Activated CD4-positive, alpha-beta T cell treated with anti-CD3 and anti-CD28 coated beads, Interleukin-2, Interleukin-4, amounts not matched to agents 100 ng/mL and 50 ng/mL, durations not matched to agents 16 hours and 8 hours (primary cell): Measurements from ENCODE around the gene USP32.

Experiments used
- DNase-seq: peaks from one replicate; pipeline ENCODE4 v3.0.0-alpha.2; 2020; ENCODE audit warnings: low spot score

Gene USP32

GRCh38 chr17:60174035-60174434, 217.9 kb downstream of the USP32 start:
- DNase-seq: no peak

GRCh38 chr17:60173304-60173819, 218.6 kb downstream of the USP32 start:
- no peak for DNase-seq

- DNase-seq: no peak
Observed at GRCh38 chr17:60171753-60172079, 220.2 kb downstream of the USP32 start.

GRCh38 chr17:60170835-60171752, 220.8 kb downstream of the USP32 start:
- DNase-seq: no peak

DNA sequence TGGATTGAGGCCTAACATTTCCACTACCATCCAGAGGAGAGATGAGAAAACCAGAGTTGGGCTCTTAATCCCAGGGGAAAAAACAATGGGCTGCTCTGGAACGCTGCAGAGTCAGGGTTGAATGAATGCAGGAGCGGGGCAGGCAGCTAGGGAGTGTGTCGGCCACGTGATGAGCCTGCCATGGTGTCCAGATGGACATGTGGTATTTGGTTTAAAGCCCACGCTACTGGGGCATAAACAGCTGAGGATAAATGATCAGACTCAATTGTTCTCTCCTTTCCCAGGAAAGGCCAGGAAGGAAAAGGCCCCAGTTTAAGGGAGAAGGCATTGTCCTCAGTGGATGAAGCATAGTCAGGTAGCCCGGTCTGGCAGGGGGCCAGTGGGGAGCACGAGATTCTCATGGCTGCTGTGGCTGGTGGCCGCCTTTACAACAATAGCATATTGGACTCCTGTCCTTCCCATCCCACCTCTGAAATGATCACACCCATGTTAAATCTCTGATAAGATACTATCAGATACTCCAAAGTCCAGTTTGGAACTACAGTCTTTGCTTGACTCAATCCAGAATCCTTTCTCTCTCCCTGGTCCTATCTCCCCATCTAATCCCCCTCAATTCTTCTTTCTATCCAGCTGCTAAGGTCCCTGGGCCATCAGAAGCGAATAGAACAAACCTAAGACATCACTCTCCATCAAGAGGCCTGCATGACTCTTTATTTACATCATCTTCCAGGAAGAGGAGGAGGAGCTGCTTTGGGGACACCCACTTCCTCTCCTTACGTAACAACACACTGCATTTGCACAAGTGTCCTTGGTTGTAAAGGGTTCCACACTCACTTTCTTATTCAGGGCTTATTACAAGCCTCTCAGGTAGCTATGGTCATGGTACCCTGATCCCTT, 221.8 kb downstream of the USP32 start:
- peak; percentile 64 for DNase-seq

DNA sequence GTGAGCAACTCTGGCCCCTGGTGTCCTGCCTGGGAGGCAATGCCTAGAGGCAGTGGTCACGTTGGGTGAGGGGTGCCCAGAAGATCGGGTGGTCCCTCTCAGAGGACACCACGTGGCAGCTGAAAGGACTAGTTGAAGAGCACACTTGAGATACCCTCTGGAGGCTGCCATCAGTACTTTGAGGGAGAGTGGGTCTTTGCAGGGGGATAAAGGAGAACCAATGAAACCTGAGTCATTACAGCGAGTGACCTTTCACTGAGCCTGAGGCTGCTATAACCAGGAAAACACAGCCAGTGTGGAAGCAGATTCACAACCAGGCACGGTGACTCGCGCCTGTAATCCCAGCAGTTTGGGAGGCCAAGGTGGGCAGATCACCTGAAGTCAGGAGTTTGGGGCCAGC, 223.3 kb downstream of the USP32 start:
- DNase-seq: no peak

GRCh38 chr17:60167065-60167741, 224.7 kb downstream of the USP32 start:
- DNase-seq: no peak

DNA sequence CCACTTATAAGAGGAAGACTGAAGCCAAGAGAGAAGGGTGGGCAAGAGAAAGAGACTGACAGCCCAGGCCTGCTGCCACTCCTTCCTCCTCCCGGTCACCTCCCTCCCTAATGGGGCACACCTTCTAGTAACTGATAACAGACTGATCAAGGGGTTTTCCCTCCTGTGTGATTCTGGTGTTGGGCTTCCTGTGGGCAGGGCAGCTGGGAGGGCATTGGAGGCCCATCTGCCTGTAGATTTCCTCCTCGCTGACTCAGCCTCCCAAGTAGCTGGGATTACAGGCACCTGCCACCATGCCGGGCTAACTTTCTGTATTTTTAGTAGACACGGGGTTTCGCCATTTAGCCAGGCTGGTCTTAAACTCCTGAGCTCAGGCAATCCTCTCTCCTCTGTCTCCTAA, 226.0 kb downstream of the USP32 start:
- DNase-seq: peak; percentile 64

DNA sequence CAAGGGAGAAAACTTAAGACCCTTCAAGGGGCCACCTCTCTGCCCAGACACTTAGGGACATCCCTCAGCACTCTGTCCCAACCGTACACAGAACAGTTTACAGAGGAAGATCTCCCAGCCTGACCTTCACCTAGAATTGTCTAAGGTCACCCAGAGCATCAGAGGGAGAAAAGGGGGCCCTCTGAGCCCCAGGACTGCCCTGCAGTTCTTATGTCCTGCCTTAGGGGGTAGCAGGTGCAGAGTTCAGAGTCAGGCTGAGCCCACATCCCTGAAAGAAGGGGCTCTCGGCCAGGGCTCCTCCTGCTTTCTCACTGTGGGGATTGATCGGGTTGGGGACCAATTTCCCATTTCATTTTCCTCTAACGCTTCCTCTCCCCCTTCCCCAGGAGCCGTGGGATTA, 226.7 kb downstream of the USP32 start:
- no peak for DNase-seq

- DNase-seq: no peak
Observed at GRCh38 chr17:60164697-60165096, 227.2 kb downstream of the USP32 start.

GRCh38 chr17:60164164-60164563, 227.8 kb downstream of the USP32 start:
- DNase-seq: no peak

DNA sequence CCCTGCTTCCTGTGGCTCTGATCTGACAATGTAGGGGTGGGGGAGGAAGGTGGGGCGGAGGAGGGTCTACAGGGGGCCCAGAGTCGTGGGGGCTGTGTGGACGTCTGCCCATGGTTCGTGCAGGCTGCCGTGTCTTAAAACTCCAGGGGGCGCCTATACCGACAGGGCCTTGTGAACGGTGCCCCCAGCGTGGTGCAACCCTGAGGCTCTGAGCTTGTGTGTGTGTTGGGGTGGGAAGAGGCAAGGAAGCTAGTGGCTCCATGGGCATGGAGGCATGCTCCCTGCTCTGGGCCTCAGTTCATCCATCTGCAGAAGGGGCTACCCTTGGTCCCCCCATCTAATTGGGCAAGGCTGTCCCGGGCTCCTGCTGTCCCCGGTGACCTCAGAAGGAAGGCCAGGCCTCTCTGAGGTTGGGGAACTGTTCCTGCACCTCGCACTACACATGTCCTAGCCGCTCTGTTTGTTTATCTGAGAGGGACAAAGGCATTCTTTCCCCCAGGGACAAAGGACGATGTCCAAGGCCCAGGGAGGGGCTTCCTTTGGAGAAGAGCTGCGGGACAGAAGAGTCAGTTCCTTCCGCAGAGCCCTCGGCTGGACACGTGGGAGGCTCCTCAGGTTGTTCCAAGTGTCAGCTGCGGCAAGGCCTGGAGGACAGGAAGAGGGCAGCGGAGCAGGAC, 228.7 kb downstream of the USP32 start:
- no peak for DNase-seq

- DNase-seq: no peak
Observed at GRCh38 chr17:60161598-60162330, 230.2 kb downstream of the USP32 start.

DNA sequence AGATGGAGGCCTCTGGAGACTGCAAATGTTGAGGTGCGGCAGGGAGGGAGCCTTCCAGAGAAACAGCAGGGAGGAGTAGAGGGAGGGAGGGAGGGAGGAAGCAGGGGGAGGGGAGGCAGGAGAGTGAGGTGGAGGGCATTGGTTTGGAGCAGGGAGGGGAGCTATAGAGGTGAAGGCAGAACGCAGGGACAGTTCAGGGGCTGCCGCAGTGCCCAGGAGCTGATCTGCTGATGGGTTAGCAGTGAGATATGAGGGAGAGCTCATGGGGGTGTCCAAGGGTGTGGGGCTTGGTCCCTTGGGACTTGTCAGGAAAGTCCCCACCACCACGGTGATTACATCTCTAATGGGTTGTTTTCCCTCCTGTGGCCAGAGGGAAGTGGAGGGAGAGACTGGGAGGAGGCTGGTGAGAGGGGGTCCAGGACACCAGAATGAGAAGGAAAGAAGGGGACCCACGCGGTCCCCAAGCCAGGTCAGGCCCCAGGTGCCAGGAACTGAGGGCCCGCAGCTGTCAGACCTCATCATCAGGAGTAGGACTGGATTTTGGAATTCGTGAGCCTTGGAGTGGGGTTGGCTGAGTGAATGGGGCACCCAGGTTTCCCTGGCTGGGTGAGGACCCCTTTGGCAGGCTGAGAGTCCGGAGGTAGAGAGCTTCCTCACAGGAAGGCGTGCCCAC, 231.0 kb downstream of the USP32 start:
- DNase-seq: no peak

- DNase-seq: no peak
Observed at GRCh38 chr17:60159479-60159866, 232.5 kb downstream of the USP32 start.

DNA sequence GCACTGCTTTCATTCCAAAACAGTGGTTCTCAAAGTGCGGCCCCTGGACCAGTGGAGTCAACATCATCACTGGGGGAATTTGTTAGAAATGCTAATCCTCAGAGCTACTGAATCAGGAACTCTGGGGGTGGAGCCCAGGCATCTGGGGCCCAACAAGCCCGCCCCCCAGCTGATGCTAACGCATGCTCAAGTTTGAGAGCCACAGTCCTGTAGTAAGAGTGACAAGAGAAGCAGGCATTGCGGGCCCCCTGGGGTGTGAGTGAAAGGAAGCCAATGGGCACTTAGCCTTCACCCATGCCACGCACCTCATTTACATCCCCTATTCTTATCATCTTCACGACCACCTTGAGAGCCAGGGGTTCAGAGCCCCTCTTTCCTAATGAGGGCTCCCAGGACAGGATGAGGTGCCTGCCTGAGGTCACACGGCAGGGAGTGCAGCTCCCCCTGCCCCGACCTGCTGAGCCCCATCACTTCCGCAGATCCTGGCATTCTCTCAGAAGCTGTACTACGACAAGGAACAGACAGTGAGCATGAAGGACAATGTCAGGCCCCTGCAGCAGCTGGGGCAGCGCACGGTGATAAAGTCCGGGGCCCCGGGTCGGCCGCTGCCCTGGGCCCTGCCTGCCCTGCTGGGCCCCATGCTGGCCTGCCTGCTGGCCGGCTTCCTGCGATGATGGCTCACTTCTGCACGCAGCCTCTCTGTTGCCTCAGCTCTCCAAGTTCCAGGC, 233.0 kb downstream of the USP32 start:
- DNase-seq: no peak

DNA sequence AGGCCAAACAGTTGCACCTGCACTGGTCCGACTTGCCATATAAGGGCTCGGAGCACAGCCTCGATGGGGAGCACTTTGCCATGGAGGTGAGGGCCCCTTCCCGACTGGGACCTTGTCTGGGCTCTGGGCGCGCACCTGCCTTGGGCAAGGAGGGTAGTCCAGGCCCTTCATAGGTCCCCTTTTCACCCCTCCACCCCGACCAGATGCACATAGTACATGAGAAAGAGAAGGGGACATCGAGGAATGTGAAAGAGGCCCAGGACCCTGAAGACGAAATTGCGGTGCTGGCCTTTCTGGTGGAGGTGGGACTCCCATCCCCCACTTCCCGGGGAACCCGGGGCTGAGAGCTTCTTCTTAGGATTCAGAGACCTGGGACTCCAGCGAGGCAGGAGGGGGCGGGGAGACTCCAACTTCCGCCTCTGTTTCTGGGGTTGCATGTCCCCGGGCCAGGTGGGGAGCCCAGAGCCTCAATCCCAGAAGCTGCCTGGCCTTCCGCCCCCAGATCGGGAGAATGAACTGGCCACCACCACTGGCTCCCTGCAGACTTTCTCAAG, 234.4 kb downstream of the USP32 start:
- no peak for DNase-seq

- DNase-seq: no peak
Observed at GRCh38 chr17:60156746-60157145, 235.2 kb downstream of the USP32 start.

DNA sequence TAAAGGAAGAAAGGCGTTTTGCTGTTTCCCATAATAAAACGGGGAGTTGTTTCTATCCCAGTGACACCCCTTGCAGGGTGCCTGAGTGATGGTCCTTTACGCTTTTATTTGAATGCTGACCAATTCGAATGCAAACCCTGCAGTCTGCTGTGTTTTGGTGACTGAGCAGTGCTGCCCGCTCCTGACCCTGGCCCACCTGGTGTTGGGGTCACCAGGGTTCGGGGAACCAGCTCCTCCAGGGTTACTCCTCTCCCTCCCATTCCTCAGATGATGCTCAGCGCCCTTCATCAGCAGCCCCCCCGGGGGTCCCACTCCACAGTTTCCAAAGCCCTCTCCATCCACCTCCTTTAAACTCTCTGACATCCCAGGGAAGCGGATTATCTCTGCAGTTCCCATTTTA, 236.1 kb downstream of the USP32 start:
- no peak for DNase-seq

DNA sequence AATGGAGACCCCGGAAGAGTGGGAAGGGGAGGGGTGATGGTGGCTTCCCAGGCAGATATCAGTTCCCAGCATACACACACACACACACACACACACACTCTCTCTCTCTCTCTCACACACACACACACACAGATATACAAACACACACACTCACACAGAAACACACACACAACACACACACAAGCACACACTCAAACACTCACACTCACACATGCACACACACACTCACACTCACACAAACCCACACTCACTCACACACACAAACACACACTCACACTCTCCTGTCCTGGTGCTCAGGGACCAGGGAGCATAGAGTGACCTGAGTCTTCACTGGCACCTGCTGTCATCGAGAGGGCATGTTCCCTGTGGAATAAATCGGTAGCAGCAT, 236.5 kb downstream of the USP32 start:
- no peak for DNase-seq
